ENCODE data around the gene GRM8. TPM values are rescaled to one million over a fixed set of nuclear protein-coding genes. Genes with fewer than 3 reads are reported as not detected.

GRM8 gene
- polyA plus RNA-seq, 1 donor from 2014 or later, result 1.5 TPM

DNA sequence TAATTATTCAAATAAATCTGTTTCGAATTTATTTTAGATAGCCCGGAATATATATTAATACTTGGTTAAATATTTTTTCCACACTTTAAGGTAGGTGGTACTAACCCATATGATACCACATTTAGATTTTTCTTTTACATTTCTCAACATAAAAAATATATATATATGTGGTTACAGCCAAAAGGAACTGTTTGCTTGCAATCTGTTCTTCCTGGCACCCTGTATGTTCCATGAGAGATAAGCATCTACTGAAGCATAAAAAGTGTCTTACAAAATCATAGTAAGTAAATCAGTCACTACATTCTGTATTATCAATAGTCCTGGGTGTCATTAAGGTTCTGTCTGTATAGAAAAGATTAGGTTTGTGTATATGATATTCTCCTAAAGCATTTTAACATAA lies 726.8 kb downstream of the GRM8 start:
- Histone ChIP-seq H3K9me3 (ENCODE audit: low read length) (no peaks in the 10 kb centered on the region), H3K9ac (ENCODE audit: low read length) (no peak overlapping the region), H4K20me1 (ENCODE audit: insufficient read depth) (no peaks in the 10 kb centered on the region), H2AFZ (ENCODE audit: low read depth, low read length) (no peak overlapping the region), H3K4me2 (ENCODE audit: low read length) (no peak overlapping the region), H3K27me3 (ENCODE audit: insufficient read depth, low read depth, low read length) (no peaks in the 10 kb centered on the region), H3K36me3 (ENCODE audit: insufficient read depth, low read length) (no peaks in the 10 kb centered on the region), H3K27ac (ENCODE audit: low read length) (no peak overlapping the region), H3K79me2 (replicated peaks; ENCODE audit: insufficient read depth, low read length) (no peaks in the 10 kb centered on the region), H3F3A (ENCODE audit: insufficient read depth, low read length, poor library complexity, severe bottlenecking) (no peaks in the 10 kb centered on the region), H3K9me2 (ENCODE audit: insufficient read depth, low read length) (no peaks in the 10 kb centered on the region), H3K4me3 (ENCODE audit: low read length) (no peak overlapping the region)
- TF ChIP-seq EP300 (conservative IDR thresholded peaks at IDR 0.05; ENCODE audit: poor library complexity, severe bottlenecking), result no peak
- TF ChIP-seq RAD21 (conservative IDR thresholded peaks at IDR 0.05), result no peak
- TF ChIP-seq, protein P1, sequence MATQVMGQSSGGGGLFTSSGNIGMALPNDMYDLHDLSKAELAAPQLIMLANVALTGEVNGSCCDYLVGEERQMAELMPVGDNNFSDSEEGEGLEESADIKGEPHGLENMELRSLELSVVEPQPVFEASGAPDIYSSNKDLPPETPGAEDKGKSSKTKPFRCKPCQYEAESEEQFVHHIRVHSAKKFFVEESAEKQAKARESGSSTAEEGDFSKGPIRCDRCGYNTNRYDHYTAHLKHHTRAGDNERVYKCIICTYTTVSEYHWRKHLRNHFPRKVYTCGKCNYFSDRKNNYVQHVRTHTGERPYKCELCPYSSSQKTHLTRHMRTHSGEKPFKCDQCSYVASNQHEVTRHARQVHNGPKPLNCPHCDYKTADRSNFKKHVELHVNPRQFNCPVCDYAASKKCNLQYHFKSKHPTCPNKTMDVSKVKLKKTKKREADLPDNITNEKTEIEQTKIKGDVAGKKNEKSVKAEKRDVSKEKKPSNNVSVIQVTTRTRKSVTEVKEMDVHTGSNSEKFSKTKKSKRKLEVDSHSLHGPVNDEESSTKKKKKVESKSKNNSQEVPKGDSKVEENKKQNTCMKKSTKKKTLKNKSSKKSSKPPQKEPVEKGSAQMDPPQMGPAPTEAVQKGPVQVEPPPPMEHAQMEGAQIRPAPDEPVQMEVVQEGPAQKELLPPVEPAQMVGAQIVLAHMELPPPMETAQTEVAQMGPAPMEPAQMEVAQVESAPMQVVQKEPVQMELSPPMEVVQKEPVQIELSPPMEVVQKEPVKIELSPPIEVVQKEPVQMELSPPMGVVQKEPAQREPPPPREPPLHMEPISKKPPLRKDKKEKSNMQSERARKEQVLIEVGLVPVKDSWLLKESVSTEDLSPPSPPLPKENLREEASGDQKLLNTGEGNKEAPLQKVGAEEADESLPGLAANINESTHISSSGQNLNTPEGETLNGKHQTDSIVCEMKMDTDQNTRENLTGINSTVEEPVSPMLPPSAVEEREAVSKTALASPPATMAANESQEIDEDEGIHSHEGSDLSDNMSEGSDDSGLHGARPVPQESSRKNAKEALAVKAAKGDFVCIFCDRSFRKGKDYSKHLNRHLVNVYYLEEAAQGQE (IDR thresholded peaks at IDR 0.05; ENCODE audit: borderline replicate concordance), result no peak

GRCh38 chr7:126524967-126525366 lies 727.8 kb downstream of the GRM8 start:
- Histone ChIP-seq H2AFZ (ENCODE audit: low read depth, low read length) (no peak overlapping the region), H3K4me3 (ENCODE audit: low read length) (no peak overlapping the region), H3K9ac (ENCODE audit: low read length) (no peak overlapping the region), H3K27me3 (ENCODE audit: insufficient read depth, low read depth, low read length) (no peaks in the 10 kb centered on the region), H3K36me3 (ENCODE audit: insufficient read depth, low read length) (no peaks in the 10 kb centered on the region), H3F3A (ENCODE audit: insufficient read depth, low read length, poor library complexity, severe bottlenecking) (no peaks in the 10 kb centered on the region), H3K27ac (ENCODE audit: low read length) (no peak overlapping the region), H3K9me2 (ENCODE audit: insufficient read depth, low read length) (no peaks in the 10 kb centered on the region), H4K20me1 (ENCODE audit: insufficient read depth) (no peaks in the 10 kb centered on the region), H3K79me2 (replicated peaks; ENCODE audit: insufficient read depth, low read length) (no peaks in the 10 kb centered on the region), H3K9me3 (ENCODE audit: low read length) (no peaks in the 10 kb centered on the region), H3K4me2 (ENCODE audit: low read length) (no peak overlapping the region)
- TF ChIP-seq, protein P1 (IDR thresholded peaks at IDR 0.05; ENCODE audit: borderline replicate concordance), result no peak
- TF ChIP-seq POLR2AphosphoS5 (IDR thresholded peaks at IDR 0.05) (no peak), TAF1 (IDR thresholded peaks at IDR 0.05; ENCODE audit: low read depth) (no peak), EZH2 (IDR thresholded peaks at IDR 0.05; ENCODE audit: borderline replicate concordance, insufficient read depth, low read length, poor library complexity, severe bottlenecking) (no peak), CTCF (IDR thresholded peaks at IDR 0.05; ENCODE audit: poor library complexity, severe bottlenecking) (no peak), MXI1 (conservative IDR thresholded peaks at IDR 0.05; ENCODE audit: poor library complexity, severe bottlenecking) (no peak), EP300 (conservative IDR thresholded peaks at IDR 0.05; ENCODE audit: poor library complexity, severe bottlenecking) (no peak), SMC3 (conservative IDR thresholded peaks at IDR 0.05; ENCODE audit: poor library complexity) (no peak), RAD21 (conservative IDR thresholded peaks at IDR 0.05) (no peak)

Measured in neural cell (in vitro differentiated cells).